ENCODE results near the gene HSPA12A.
A peak's percentile ranks its signal among the peaks of the same experiment; 100 is the strongest.

The HSPA12A gene

DNA sequence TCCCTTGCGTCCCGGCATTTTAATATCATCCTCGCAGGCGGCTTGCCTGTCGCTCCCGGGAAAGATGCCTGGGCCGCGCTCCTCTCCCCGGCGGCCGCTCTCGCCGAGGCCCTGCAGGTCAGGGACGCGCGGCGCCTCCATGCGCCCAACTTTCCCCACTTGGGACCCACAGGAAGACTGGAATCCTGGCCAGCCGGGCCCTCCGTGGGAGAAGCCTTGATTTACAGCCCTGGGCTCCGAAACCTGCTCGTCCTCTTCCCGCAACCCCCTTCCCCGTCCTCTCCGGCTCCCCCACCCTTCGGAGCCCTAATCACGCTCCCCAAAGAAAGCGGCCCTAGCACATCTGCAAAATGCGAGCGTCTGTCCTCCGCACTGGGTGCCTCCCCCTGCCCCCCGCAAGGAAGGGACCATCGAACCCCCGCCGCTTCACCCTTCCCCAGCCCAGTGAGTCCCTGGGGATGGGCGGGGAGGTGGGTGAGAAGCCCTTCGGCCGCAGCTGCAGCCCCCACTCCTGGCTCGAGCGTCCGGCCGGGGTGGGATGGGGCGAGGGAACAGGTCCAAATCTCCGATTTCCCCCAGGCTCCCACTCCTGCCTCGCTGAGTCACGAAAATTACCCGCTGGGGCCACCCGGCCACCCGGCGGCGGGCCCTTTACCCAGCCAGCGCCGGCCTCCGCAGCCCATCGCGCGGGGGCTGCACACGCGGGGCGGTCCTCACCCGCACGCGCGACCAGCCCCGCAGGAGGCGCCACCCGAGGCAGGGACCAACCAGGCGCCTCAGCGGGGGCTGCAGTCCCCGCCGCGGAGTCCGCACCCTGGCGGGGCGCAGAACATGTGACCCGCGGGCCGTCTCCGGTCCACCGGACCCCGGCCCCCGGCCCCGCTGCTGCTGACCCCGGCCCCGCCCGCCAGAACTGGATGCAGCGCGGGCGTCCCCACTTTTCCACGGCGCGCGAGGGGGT is 695 bp downstream of the HSPA12A start (continued):
- TF ChIP-seq ZNF169 (tag by site-specific recombination; IDR thresholded peaks at IDR 0.05), result no peak
- no peak for TF ChIP-seq KLF7 (tag by site-specific recombination; IDR thresholded peaks at IDR 0.05; ENCODE audit: borderline replicate concordance)
- TF ChIP-seq, protein P1, sequence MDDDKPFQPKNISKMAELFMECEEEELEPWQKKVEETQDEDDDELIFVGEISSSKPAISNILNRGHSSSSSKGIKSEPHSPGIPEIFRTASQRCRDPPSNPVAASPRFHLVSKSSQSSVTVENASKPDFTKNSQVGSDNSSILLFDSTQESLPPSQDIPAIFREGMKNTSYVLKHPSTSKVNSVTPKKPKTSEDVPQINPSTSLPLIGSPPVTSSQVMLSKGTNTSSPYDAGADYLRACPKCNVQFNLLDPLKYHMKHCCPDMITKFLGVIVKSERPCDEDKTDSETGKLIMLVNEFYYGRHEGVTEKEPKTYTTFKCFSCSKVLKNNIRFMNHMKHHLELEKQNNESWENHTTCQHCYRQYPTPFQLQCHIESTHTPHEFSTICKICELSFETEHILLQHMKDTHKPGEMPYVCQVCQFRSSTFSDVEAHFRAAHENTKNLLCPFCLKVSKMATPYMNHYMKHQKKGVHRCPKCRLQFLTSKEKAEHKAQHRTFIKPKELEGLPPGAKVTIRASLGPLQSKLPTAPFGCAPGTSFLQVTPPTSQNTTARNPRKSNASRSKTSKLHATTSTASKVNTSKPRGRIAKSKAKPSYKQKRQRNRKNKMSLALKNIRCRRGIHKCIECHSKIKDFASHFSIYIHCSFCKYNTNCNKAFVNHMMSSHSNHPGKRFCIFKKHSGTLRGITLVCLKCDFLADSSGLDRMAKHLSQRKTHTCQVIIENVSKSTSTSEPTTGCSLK (tag by site-specific recombination; IDR thresholded peaks at IDR 0.05), result no peak
- TF ChIP-seq, protein P2, sequence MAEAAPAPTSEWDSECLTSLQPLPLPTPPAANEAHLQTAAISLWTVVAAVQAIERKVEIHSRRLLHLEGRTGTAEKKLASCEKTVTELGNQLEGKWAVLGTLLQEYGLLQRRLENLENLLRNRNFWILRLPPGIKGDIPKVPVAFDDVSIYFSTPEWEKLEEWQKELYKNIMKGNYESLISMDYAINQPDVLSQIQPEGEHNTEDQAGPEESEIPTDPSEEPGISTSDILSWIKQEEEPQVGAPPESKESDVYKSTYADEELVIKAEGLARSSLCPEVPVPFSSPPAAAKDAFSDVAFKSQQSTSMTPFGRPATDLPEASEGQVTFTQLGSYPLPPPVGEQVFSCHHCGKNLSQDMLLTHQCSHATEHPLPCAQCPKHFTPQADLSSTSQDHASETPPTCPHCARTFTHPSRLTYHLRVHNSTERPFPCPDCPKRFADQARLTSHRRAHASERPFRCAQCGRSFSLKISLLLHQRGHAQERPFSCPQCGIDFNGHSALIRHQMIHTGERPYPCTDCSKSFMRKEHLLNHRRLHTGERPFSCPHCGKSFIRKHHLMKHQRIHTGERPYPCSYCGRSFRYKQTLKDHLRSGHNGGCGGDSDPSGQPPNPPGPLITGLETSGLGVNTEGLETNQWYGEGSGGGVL (tag by site-specific recombination; IDR thresholded peaks at IDR 0.05), result peak; percentile 45; the same call in 1 of the 2 replicates
- no peak for TF ChIP-seq GLI4 (tag by site-specific recombination; IDR thresholded peaks at IDR 0.05)
- TF ChIP-seq RBAK (tag by site-specific recombination; IDR thresholded peaks at IDR 0.05), result no peak
- TF ChIP-seq, protein P3, sequence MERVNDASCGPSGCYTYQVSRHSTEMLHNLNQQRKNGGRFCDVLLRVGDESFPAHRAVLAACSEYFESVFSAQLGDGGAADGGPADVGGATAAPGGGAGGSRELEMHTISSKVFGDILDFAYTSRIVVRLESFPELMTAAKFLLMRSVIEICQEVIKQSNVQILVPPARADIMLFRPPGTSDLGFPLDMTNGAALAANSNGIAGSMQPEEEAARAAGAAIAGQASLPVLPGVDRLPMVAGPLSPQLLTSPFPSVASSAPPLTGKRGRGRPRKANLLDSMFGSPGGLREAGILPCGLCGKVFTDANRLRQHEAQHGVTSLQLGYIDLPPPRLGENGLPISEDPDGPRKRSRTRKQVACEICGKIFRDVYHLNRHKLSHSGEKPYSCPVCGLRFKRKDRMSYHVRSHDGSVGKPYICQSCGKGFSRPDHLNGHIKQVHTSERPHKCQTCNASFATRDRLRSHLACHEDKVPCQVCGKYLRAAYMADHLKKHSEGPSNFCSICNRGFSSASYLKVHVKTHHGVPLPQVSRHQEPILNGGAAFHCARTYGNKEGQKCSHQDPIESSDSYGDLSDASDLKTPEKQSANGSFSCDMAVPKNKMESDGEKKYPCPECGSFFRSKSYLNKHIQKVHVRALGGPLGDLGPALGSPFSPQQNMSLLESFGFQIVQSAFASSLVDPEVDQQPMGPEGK (tag by site-specific recombination; IDR thresholded peaks at IDR 0.05), result peak; percentile 64; the same call in 1 of the 2 replicates
- no peak for TF ChIP-seq ZNF596 (tag by site-specific recombination; IDR thresholded peaks at IDR 0.05)
- TF ChIP-seq, protein P4, sequence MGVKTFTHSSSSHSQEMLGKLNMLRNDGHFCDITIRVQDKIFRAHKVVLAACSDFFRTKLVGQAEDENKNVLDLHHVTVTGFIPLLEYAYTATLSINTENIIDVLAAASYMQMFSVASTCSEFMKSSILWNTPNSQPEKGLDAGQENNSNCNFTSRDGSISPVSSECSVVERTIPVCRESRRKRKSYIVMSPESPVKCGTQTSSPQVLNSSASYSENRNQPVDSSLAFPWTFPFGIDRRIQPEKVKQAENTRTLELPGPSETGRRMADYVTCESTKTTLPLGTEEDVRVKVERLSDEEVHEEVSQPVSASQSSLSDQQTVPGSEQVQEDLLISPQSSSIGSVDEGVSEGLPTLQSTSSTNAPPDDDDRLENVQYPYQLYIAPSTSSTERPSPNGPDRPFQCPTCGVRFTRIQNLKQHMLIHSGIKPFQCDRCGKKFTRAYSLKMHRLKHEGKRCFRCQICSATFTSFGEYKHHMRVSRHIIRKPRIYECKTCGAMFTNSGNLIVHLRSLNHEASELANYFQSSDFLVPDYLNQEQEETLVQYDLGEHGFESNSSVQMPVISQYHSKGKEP (tag by site-specific recombination; IDR thresholded peaks at IDR 0.05), result no peak
- no peak for TF ChIP-seq SCRT1 (tag by site-specific recombination; IDR thresholded peaks at IDR 0.05; ENCODE audit: borderline replicate concordance)
- 0 out of 2 replicates have a peak, but pooled peaks have one; percentile 37 for TF ChIP-seq ZNF335 (tag by site-specific recombination; conservative IDR thresholded peaks at IDR 0.05)
- TF ChIP-seq, protein P5, sequence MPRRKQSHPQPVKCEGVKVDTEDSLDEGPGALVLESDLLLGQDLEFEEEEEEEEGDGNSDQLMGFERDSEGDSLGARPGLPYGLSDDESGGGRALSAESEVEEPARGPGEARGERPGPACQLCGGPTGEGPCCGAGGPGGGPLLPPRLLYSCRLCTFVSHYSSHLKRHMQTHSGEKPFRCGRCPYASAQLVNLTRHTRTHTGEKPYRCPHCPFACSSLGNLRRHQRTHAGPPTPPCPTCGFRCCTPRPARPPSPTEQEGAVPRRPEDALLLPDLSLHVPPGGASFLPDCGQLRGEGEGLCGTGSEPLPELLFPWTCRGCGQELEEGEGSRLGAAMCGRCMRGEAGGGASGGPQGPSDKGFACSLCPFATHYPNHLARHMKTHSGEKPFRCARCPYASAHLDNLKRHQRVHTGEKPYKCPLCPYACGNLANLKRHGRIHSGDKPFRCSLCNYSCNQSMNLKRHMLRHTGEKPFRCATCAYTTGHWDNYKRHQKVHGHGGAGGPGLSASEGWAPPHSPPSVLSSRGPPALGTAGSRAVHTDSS (tag by site-specific recombination; IDR thresholded peaks at IDR 0.05), result no peak
- TF ChIP-seq ZNF621 (tag by site-specific recombination; IDR thresholded peaks at IDR 0.05), result no peak
- TF ChIP-seq ZXDB (tag by site-specific recombination; IDR thresholded peaks at IDR 0.05), result no peak
- no peak for TF ChIP-seq REPIN1 (tag by site-specific recombination; IDR thresholded peaks at IDR 0.05; ENCODE audit: low read depth)
- no peak for TF ChIP-seq HOXA7 (CRISPR knock-in tag; IDR thresholded peaks at IDR 0.05; ENCODE audit: borderline replicate concordance)
- TF ChIP-seq ZBTB48 (tag by site-specific recombination; IDR thresholded peaks at IDR 0.05), result 0 out of 2 replicates have a peak, but pooled peaks have one; percentile 46
- TF ChIP-seq, protein P6, sequence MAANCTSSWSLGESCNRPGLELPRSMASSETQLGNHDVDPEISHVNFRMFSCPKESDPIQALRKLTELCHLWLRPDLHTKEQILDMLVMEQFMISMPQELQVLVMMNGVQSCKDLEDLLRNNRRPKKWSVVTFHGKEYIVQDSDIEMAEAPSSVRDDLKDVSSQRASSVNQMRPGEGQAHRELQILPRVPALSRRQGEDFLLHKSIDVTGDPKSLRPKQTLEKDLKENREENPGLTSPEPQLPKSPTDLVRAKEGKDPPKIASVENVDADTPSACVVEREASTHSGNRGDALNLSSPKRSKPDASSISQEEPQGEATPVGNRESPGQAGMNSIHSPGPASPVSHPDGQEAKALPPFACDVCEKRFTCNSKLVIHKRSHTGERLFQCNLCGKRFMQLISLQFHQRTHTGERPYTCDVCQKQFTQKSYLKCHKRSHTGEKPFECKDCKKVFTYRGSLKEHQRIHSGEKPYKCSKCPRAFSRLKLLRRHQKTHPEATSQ (tag by site-specific recombination; IDR thresholded peaks at IDR 0.05), result no peak
- TF ChIP-seq, protein P7, sequence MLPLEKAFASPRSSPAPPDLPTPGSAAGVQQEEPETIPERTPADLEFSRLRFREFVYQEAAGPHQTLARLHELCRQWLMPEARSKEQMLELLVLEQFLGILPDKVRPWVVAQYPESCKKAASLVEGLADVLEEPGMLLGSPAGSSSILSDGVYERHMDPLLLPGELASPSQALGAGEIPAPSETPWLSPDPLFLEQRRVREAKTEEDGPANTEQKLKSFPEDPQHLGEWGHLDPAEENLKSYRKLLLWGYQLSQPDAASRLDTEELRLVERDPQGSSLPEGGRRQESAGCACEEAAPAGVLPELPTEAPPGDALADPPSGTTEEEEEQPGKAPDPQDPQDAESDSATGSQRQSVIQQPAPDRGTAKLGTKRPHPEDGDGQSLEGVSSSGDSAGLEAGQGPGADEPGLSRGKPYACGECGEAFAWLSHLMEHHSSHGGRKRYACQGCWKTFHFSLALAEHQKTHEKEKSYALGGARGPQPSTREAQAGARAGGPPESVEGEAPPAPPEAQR (tag by site-specific recombination; IDR thresholded peaks at IDR 0.05), result no peak
- TF ChIP-seq, protein P8, sequence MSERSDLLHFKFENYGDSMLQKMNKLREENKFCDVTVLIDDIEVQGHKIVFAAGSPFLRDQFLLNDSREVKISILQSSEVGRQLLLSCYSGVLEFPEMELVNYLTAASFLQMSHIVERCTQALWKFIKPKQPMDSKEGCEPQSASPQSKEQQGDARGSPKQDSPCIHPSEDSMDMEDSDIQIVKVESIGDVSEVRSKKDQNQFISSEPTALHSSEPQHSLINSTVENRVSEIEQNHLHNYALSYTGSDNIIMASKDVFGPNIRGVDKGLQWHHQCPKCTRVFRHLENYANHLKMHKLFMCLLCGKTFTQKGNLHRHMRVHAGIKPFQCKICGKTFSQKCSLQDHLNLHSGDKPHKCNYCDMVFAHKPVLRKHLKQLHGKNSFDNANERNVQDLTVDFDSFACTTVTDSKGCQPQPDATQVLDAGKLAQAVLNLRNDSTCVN (tag by site-specific recombination; optimal IDR thresholded peaks at IDR 0.05), result peak; percentile 35
- 0 out of 2 replicates have a peak, but pooled peaks have one; percentile 5 for TF ChIP-seq ZNF341 (tag by site-specific recombination; IDR thresholded peaks at IDR 0.05; ENCODE audit: low read depth)
- no peak for TF ChIP-seq ZNF707 (tag by site-specific recombination; IDR thresholded peaks at IDR 0.05)
- TF ChIP-seq ZNF623 (tag by site-specific recombination; IDR thresholded peaks at IDR 0.05), result no peak

Data from HEK293 (cell line).